Astrocyte (in vitro differentiated cells and primary cell): ENCODE results near the gene DDR1.

ENCODE experiments used
- EZH2 ChIP-seq: IDR thresholded peaks from 2 replicates; pipeline ENCODE4 v1.6.1; 2012; ENCODE audit warnings: mild to moderate bottlenecking, low read length, inconsistent platforms; ENCODE audit not compliant: insufficient read depth
- TF ChIP-seq, protein P1 (sequence below): IDR thresholded peaks from 2 replicates; pipeline ENCODE4 v1.5.1; 2011; ENCODE audit warnings: low read depth, mild to moderate bottlenecking, inconsistent platforms, low read length, moderate library complexity; ENCODE audit not compliant: insufficient read depth

DNA sequence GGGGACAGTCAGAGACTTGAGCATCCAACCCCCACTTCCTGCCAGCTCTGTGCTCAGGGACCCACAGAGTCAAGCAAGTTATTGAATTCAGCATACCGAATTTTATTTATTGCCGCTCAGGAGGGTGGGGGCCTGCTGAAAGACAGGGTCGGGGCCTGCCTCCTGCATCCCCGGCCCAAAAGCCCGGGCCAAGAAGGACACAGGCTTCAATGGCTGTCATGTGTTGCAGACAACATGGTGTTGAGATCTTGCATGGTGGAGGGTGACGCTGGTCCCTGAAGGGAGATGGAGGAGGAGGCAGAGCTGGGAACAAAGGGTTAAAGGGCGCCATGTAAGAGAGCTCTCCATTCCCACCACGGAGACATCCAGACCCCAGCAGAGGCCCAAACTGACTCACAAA, 47.0 kb downstream of the DDR1 start:
- no peak for TF ChIP-seq EZH2
- TF ChIP-seq, protein P1, sequence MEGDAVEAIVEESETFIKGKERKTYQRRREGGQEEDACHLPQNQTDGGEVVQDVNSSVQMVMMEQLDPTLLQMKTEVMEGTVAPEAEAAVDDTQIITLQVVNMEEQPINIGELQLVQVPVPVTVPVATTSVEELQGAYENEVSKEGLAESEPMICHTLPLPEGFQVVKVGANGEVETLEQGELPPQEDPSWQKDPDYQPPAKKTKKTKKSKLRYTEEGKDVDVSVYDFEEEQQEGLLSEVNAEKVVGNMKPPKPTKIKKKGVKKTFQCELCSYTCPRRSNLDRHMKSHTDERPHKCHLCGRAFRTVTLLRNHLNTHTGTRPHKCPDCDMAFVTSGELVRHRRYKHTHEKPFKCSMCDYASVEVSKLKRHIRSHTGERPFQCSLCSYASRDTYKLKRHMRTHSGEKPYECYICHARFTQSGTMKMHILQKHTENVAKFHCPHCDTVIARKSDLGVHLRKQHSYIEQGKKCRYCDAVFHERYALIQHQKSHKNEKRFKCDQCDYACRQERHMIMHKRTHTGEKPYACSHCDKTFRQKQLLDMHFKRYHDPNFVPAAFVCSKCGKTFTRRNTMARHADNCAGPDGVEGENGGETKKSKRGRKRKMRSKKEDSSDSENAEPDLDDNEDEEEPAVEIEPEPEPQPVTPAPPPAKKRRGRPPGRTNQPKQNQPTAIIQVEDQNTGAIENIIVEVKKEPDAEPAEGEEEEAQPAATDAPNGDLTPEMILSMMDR = no peak
